Measurements from ENCODE around the gene AGBL3. TPM values are rescaled to one million over a fixed set of nuclear protein-coding genes. Genes with fewer than 3 reads are reported as not detected.

Gene AGBL3
- total RNA-seq, 2 donors from 2014 or later, result 0.47 to 0.98 TPM

GRCh38 chr7:135077642-135078041 lies 91.3 kb downstream of the AGBL3 start:
- no peak overlapping the region for H3K9ac ChIP-seq (ENCODE audit: low read depth in 2 of 2, low read length in 2 of 2)
- H3K4me1 ChIP-seq, result no peaks in the 10 kb centered on the region
- no peak for DNase-seq
- intact Hi-C loops (cut with DNase I), result no loop called here
- no peaks in the 10 kb centered on the region for H3K36me3 ChIP-seq
- no peak overlapping the region for H3K4me3 ChIP-seq
- H3K27ac ChIP-seq, result no peak overlapping the region
- H3K9me3 ChIP-seq, result no peaks in the 10 kb centered on the region
- TF ChIP-seq CTCF (IDR thresholded peaks at IDR 0.05), result no peak
- no peaks in the 10 kb centered on the region for H3K27me3 ChIP-seq

GRCh38 chr7:135078051-135078450 lies 91.7 kb downstream of the AGBL3 start:
- Histone ChIP-seq H3K4me3 (no peak overlapping the region), H3K9ac (ENCODE audit: low read depth in 2 of 2, low read length in 2 of 2) (no peak overlapping the region), H3K4me1 (no peaks in the 10 kb centered on the region), H3K9me3 (no peaks in the 10 kb centered on the region), H3K27ac (no peak overlapping the region), H3K36me3 (no peaks in the 10 kb centered on the region), H3K27me3 (no peaks in the 10 kb centered on the region)
- no peak for TF ChIP-seq CTCF (IDR thresholded peaks at IDR 0.05)
- DNase-seq, result no peak
- intact Hi-C loops (cut with DNase I), result no loop called here

- Histone ChIP-seq H3K9me3 (no peaks in the 10 kb centered on the region), H3K4me3 (no peak overlapping the region), H3K9ac (ENCODE audit: low read depth in 2 of 2, low read length in 2 of 2) (no peak overlapping the region), H3K4me1 (no peaks in the 10 kb centered on the region), H3K36me3 (no peaks in the 10 kb centered on the region), H3K27me3 (no peaks in the 10 kb centered on the region), H3K27ac (no peak overlapping the region)
- intact Hi-C loops (cut with DNase I), result no loop called here
- TF ChIP-seq CTCF (IDR thresholded peaks at IDR 0.05), result no peak
- DNase-seq, result no peak
Observed at GRCh38 chr7:135079068-135079467, 92.8 kb downstream of the AGBL3 start.

GRCh38 chr7:135083005-135083404 lies 96.7 kb downstream of the AGBL3 start:
- no peaks in the 10 kb centered on the region for H3K36me3 ChIP-seq
- no peak overlapping the region for H3K4me3 ChIP-seq
- no peaks in the 10 kb centered on the region for H3K4me1 ChIP-seq
- intact Hi-C loops (cut with DNase I), result no loop called here
- H3K27ac ChIP-seq, result no peak overlapping the region
- H3K9ac ChIP-seq (ENCODE audit: low read depth in 2 of 2, low read length in 2 of 2), result no peak overlapping the region
- no peak for TF ChIP-seq CTCF (IDR thresholded peaks at IDR 0.05)
- H3K27me3 ChIP-seq, result no peaks in the 10 kb centered on the region
- H3K9me3 ChIP-seq, result no peaks in the 10 kb centered on the region
- DNase-seq, result no peak

DNA sequence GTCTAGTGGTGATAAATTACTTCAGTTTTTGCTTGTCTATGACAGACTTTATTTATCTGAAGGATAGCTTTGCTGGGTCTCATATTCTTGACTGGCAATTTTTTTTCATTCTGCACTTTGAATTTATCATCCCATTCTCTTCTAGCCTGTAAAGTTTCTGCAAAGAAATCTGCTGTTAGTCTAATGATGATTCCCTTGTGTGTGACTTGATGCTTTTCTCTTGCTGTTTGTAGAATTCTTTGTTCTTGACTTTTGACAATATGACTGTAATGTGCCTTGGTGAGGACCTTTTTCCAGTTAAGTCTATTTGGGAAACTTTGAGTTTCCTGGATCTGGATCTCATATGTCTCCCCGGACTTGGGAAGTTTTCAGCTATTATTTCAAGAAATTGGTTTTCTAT lies 102.3 kb downstream of the AGBL3 start:
- Histone ChIP-seq H3K27ac (no peak overlapping the region), H3K4me1 (no peaks in the 10 kb centered on the region), H3K9me3 (no peaks in the 10 kb centered on the region), H3K36me3 (no peaks in the 10 kb centered on the region), H3K9ac (ENCODE audit: low read depth in 2 of 2, low read length in 2 of 2) (no peak overlapping the region), H3K27me3 (no peaks in the 10 kb centered on the region), H3K4me3 (no peak overlapping the region)
- intact Hi-C loops (cut with DNase I), result no loop called here
- TF ChIP-seq CTCF (IDR thresholded peaks at IDR 0.05), result no peak
- no peak for DNase-seq

- Histone ChIP-seq H3K4me3 (no peak overlapping the region), H3K27me3 (no peaks in the 10 kb centered on the region), H3K9me3 (no peaks in the 10 kb centered on the region), H3K4me1 (no peaks in the 10 kb centered on the region), H3K9ac (ENCODE audit: low read depth in 2 of 2, low read length in 2 of 2) (no peak overlapping the region), H3K27ac (no peak overlapping the region), H3K36me3 (no peaks in the 10 kb centered on the region)
- intact Hi-C loops (cut with DNase I), result no loop called here
- DNase-seq, result no peak
- no peak for TF ChIP-seq CTCF (IDR thresholded peaks at IDR 0.05)
Observed at GRCh38 chr7:135091717-135092116, 105.4 kb downstream of the AGBL3 start.

All from colonic mucosa (tissue), 4 donors.